GM03348 (cell line): ENCODE data around the gene LSM11.

ENCODE experiments used
- DNase-seq: peaks from one replicate; pipeline ENCODE4 v3.0.0; 2012; ENCODE audit warnings: low spot score

Gene LSM11

DNA sequence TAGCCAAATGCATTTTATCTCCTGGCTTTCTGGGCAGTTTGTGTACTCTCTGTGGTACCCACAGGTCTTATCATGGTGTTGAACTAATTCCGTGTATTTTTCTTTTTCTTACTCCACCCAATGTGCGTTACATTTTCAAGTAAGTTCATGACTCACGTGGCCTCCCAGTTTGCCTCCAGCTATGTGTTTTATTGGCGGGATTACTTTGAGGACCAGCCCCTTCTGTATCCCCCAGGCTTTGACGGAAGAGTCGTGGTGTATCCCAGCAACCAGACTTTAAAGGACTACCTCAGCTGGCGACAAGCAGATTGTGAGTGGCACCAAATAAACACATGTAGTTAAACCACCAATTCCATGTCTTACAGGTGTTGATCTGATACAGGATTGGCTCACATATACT, 9.1 kb upstream of the LSM11 start:
- no peak for DNase-seq

DNA sequence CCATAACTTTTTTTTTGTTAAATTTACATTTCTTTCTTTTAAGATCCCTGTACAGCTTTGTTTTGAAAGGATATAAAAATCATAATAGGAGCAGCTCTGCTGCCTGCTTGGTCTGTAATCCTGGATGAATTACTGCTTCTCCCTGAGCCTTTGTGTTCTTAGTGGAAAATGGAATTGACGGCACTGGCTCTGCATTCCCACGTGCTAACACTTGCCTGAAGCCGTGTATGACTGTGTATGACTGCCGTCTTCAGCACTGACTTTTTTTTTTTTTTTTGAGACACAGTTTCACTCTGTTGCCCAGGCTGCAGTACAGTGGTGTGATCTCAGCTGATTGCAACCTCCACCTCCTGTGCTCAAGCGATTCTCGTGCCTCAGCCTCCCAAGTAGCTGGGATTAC, 7.5 kb upstream of the LSM11 start:
- no peak for DNase-seq

DNA sequence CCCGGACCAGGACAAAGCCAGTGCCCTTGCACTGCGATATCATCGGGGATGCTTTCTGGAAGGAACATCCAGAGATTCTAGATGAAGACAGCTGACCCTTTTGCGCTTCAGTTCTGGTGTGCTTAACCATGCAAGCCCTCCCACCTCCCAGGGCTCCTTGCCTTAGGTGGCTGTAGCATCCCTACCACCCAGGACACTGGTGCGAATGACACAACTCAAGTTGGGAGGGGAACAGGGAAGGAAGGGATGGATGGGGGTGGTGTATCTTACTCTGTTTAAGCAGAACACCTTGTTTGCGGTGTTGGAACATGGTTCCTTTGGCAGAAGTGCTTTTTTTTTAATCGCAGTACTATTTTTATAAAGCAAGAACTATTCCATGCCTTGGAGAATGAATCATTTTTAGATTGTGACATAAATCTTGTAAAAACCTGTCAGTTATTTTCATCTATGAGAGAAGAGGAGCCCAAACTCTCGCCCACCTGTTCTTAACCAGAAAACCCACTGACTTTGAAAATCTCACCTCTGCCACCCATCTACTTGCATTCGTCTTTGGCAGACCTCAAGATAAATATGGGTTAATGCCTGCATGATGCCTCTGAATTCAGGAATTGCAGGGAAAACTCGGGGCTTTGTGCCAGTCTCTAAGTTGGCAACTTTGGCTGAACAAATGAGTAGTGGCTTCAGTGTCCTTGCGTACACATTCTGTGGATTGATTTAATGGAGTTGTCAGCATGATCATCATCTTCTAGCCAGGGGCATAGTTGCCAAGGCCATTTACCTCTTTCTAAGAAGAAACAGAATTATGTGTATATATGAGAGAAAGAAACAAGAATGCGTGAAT, 3.9 kb upstream of the LSM11 start:
- no peak for DNase-seq

DNA sequence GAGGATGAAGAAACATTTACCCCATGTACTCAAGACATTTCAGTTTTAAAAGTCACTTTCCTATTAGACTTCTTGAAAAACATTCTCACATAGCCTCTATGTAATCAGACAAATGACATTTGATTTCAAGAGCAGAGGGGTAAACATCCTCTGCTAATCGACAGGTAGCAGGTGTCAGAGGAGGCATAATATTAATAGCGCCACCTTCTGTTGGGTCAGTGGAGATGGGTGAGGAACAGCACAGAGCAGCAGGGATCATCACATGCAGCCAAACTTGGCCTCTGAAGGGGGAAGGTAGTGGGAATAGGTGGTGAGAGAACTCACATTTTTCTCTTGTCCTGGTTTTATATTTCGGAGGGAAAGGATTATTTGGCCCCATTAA, 3.3 kb upstream of the LSM11 start:
- DNase-seq = peak; percentile 31

DNA sequence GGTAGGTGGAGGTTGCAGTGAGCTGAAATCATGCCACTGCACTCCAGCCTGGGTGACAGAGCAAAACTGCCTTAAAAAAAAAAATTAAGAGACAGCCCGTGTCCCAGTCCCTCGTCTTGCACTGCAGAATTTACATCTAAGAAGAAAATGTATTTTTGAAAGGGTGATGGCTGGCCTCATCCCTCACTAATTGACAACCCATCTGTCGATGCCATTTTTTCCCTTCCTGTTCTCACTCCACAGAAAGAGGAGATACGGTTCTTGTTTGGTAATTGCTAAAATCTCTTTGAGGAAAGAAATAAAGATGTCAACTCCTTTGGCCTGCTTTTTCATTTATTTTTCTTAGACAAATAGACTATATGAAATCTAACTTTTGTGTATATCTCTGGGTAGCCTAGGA, 2.4 kb upstream of the LSM11 start:
- DNase-seq = no peak

DNA sequence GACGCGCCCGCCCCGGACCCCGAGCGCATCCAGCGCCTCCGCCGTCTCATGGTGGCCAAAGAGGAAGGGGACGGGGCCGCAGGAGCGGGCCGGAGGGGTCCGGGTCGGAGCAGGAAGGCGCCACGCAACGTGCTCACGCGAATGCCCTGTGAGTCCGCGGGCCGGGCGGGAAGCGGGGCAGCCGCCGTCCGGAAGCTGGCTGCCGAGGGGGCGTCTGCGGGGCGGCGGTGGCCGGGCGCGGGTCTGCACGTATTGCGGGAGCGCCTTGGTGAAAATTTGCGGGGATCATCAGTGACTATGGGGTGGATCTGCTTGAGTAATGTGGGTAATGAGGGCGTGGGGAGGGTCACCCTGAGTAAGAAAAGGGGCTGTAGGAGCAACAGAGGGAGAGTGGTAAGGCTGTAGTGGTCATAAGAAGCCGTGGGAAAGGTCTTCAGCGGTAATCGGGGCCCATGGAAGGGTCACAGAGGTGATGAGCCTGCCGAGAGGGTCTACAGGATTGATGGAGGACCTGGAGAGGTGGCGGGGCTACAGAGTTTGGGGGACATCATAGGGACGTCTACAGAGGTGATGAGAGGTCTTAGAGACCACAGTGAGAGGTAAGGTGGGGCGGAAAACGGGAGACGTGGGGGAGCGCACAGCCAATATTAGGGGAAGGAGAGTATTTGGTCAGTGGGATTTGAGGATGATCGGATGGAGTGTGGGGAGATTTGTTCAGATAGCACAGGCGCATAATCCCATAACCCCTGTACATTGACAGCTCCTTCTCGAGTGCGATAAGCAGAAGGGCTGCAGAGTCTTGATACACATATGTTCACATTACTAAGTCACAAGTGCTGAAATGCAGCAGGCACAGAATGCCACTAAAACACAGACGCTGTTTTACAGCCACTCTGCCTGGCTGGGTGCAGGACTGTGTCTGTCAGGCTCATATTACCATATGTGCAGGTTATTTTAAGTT, 819 bp downstream of the LSM11 start:
- peak; percentile 39 for DNase-seq

DNA sequence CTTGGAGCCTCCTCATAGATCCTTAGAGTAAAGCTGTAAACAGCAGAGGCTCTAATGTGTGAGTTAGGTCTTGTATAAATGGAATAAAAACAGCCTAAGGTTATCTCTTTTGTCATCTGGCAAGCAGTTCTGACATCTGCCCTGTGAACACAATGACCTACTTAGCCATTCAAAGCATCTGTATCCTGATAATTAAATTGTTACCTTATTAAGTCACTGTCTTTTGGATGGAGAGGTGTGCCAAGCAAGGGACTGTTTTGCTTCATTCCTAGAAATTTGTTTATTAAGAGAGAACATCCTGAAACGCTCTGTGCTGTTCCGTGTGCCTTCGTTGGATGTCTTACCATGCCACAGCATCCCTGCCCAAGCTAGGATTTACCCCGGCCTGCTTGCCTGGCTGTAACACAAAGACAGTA, 1.5 kb downstream of the LSM11 start:
- no peak for DNase-seq

DNA sequence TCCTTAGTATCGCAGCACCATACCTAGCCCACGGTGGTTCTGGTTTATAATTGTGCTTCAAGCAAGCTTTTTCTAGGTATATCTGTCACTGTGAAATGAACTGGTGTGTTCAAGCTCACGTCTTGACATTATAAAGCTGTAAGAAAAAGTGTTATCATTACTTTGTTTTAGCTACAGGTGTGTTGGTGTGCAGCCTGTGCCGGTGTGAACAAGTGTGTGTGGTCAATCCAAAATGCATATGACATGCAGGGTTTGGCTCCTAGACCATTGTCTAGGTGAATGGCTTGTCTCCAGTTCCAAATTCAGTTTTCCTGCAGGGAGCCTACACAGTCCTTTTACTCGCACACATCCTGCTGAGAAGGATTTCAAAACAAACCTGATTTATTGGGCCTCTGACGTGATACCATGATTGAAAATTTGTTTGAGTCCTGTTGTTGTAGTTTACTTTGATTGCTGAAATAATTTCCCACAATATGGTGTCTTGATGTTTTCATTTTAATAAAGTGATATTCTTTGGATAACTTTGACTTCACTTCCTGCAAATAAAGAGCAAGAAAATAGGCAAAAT, 3.7 kb downstream of the LSM11 start:
- DNase-seq = no peak

DNA sequence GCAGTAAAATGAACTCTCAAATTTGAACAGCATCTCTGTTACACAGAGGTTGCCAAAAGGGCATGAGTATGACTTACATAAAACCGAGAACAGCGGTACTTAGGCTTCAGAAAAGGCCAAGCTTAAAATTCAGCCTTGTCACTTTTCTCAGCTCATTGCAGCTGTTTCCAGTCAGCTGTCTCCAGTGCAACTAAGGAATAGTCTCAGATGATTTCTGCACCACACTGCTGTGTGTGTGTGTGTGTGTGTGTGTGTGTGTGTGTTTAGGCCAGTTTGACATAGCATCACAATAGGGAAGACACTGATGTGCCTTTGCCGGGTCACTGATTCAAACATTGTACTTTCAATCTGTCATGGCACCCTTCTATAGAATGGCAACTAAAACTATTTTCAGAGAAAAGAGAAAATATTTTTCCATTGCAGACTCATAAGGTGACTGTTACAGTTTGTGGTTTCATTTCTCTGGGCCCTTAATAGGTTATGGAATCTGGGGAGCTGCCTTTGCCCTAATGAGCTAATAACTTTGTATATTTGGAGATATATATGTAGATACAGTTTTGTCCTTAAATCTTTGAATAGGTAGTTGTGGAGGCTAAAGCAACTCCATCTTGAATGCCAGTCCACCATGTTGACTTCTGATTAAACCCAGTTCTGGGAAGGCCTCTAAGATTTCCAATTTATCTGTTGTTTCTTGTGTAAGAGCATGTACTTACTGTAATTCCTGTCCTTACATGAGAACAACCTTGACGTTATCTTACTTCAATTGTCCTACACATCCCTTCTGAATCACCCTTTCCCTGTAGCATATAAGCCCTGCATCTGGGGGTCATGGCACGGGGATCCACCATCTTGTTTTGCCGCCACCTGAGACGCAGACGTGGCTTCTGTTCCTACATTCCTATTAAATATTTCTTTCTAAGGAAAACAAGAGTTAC, 4.5 kb downstream of the LSM11 start:
- DNase-seq = no peak

DNA sequence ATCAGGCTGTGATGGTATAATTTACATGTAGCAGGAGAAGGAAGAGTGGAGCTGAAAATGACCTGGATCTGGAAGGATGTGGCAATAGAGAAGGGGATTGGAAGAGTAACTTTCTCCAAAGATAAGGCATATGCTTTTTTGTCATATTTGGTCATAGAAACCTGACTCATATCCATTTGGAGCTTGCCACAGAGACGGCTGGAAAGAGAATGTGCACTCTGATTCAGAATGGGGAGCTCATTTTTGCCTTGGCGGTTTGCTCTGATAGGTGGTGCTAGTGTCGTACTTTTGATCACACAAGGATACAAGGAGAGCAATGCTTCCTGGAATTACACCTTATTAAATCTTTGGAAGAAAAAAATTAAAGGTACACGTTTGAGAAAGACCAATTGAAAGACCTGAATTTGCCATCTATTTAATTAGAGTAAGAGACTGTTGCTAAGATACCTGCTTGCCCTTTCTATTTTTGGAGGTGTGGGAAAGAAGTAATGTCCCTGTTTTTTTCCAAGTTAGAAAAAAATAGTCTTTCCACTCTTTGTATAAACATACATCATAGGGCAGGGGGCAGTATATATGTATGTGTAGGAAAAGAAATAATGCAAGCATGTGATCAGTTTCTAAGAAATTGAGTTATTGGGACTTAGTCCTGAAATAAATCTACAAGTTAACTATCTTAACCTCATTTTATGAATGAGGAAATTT, 5.4 kb downstream of the LSM11 start:
- DNase-seq = peak; percentile 86

DNA sequence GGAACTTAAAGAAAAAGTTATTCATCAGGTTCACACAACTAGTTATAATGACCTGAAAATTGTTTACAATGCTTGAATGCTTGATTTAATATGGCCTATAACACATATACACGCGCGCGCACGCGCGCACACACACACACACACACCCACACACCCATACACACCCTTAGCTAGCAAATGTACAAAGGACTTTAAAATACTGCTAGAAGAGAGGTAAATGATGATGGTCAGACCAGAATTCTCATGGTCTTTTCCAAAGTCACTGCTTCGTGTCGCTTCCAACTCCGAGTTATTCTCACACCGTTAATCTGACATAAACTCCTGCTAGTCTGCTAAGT, 5.9 kb downstream of the LSM11 start:
- no peak for DNase-seq

DNA sequence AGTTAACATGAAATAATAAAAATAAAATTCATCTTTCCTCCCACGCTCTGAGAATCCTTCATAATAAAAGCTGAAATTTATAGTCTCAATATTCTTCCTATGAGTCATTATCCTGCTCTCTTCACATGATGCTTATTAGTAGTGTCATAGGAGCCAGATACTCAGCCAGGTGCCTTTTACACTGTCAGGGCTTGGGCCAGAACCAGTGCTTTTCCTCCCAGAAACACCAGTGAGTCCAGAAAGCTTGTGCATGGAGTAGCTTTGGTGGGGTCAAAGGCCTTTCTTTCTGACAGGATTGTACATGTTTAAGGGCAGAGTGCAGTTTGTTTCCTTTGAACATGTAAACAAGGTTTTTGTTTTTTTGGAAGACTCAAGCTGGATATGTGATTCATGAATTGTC, 6.8 kb downstream of the LSM11 start:
- DNase-seq = peak; percentile 74

DNA sequence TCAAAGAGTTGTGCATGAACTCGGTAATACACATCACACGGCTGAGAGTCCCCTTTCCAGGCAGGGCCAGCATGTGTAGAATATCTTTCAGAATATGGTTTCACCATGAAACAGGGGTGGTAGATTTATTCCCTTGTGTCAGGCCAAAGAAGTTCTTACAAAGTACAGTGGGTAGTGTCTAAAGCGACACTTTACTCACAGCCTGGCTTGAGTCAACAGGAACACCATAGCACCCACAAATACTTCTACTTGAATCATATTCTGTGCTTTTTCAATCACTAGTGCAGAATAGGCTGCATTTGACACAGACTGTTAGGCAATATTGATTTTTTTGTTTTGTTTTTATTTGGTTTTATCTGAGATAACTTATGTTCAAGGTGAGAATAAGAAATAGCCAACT, 12.6 kb downstream of the LSM11 start:
- DNase-seq = no peak

DNA sequence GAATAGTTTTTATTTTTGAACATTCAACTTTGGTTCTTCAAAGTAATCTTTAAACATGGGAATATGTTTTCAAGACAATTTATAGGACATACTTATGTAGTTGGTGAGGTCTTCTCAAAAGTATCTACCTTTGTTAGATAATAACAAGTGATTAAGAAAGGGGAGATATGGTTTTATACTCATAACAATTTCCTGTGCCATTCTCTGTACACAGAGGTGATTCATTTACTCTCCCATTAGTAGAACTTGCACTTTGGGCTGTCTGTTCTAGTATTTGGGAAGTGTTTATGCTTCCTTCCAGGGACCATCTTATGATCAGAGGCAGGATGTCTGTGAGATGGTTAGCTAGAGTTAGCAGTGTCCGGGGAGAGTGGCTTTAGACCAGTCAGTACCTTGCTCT, 15.2 kb downstream of the LSM11 start:
- no peak for DNase-seq

DNA sequence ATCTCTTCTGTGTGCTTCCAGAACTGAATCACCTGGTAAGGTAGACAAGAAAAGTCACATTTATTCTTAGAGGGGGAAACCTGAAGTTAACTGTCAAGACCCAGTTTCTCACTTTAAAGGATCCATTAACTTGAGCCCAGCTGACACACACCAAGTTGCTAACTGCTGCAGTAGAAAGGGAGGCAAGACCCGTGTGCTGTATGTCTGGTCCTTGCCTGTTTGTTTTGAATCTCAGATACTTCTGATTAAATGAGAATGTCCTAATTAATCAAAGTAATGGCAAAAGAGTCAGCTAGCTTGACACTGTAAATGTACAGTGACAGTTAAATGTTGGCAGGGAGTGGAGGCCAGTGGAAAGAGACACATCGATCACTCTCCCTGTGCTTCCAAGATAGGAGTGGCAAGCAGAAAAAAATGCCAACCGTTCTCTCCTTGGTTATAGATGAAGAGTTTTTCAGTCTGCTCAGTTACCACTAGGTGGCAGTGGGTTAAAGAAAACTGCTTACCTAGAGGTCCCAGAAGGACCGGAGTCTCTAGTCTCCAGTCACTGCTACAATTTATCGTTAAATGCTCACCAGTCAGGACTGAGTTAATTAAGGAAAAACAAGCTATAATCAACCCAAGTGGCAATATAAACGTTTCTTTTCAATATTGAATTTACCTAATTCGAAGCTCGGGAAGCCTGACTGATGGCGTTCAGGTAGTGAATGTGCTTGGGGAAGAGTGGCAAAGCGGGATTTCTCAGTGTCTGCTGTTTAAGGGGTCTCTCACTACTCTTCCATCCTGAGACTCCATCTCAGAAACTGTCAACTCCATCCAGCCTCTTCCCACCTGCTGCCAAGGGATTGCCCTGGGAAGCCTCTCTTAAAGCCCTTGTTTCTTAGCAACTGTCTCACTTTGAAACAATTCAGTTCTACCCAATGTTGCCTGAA, 18.4 kb downstream of the LSM11 start:
- DNase-seq = peak; percentile 82

DNA sequence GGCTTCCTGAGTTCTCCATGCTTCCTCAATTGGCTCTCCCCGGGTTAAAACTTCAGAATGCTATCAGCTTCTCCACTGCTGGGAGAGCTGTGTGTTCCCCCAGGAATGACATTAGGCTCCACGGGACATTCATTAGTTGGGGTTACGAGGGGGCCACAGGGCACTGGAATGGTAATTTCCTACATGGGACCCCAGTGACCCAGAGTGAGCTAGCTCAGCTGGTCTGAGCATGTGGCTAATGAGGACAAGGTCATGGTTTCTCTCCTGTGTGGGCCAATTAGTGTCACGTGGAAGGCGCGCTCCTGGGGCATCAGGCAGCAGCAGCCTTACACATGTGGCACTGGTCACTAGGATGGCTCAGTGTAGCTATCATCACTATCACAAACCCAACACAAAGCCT, 21.0 kb downstream of the LSM11 start:
- DNase-seq = no peak

DNA sequence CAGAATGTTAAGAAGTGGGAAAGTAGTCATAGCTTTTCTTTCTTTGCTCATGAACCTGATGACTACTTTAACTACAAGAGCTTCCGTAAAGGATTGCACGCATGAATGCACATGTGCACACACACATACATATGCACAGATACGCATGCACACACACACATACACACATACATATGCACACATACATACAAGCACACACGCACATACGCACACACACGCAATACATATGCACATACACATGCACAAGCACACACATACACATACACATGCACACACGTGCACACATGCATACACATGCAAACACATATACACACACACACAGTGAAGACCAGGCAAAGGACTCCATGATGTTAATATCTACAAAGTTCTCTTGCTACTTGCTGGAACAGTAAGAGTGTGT, 22.9 kb downstream of the LSM11 start:
- no peak for DNase-seq

DNA sequence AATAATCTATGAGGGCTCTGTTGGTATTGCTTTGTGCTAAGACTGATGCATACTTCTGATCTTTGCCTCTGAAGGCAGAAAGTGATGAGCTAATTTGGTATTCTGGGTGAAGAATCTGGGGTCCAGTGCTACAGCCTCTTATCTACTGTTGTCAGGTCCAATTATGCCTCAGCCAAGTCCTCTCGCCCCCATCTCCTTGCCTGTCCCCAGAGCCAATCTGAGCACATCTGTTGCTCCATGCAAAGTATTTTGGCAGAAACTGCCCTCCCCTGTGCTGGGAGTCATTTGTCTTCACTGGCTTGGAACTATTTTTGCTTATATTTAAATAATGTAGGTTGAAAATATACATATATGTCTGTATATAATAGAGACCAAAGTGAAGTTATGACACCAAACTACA, 23.4 kb downstream of the LSM11 start:
- DNase-seq = no peak

DNA sequence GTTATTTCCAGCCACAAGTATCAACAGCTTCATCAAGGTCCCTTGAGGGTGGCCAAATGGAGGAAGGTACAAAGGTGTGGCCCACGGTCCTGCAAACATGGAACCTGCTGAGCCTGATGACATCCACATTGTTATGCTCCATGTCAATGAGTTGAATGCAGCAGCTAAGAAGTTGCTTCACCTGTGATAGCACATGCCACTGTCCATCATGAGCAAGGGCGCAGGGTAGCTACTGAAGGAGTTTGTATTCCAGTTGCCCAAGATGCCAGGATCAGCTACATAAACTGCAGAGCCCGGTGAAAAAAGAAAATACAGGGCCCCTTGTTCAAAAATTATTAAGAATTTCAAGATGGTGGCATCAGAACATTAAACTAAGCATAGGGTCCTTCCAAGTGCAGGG, 24.2 kb downstream of the LSM11 start:
- no peak for DNase-seq

DNA sequence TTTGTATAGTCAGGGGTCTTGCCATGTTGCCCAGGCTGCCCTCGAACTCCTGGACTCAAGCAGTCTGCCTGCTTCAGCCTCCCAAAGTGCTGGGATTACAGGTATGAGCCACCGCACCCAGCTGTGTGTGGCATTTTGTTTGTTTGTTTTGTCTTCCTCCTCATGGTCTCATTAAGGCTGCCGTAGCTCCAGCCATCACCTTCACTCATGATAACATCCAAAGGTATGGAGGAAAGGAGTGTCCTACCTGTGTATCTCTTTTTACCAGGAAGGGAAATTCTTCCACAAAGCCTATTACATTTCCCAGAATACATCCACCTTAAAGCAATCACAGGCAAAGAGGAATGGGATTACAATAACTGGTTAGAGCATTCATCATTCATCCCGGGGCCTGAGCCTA, 27.2 kb downstream of the LSM11 start:
- no peak for DNase-seq
